ENCODE results near the gene EEIG2.
A peak's percentile ranks its signal among the peaks of the same experiment; 100 is the strongest.
"Not testable (repeated sequence)": the region's sequence is repeated elsewhere in the genome, so short reads cannot be mapped to it uniquely, and the experiment has no call there.

EEIG2 gene

DNA sequence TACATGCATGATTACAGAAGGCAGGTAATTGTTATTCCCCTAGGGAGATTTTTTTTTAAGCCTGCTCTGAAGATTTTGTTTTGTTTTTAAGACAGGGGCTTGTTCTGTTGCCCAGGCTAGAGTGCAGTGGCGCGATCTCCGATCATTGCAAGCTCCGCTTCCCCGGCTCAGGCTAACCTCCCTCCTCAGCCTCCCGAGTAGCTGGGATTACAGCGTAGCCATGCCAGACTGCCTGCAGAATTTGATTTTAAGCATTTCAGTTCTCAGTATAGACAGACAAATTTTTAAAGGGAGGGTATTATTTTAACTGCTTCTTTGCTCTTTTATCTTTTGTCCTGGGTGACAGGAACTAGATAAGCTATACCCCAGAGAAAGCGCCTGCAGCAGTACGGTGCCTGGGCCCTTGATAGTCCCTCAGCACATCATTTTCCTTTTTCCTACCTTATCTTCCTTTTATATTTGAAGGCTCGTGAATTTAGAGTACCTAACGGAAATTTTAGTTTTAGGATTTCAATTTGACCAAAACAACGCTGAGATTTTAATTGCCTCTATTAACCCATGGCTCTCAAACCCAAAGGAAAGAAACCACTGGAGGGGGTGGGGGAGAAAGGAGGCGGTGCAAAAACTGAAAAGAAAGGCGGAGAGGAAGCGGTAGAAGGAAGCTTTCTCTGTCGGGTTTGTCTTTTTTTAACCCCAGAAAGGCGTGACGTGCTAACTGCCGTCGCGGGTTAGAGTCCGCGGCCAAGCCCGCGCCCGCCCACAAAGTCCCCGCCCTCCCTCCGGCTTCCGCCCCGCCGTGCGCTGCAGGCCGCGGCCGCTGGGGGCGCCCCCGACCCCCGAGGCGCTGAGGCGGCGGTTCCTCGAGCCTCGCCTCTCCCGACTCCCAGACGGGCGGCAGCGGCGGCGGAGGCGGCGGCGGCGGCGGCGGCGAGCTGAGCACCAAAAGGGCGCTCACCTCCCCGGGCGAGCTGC, at the start of gene EEIG2:
TSS of gene EEIG2 (plus strand) at position 886 of the 972 bp plus-strand sequence. CDS start 329 bp downstream, outside the sequence.
- DNase-seq = peak; percentile 93

DNA sequence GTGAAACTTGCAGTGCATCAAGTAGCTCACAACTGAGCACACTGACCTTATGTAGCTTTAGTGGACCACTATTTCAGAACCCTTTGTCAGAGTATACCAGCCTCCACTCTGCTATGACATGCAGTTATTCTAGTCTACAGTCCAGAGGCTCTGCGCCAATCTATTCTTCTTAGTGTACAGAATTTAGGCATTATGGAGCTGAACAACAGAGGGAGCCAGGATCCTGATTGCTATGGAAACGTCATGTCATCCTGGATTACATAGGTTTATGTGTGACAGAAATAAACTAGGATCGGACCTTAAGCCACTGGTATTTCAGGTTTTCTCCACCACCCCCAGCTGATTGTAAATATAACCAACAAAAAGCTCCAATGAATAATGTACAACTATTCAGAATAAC, 48.1 kb upstream of the EEIG2 start:
- DNase-seq = no peak

DNA sequence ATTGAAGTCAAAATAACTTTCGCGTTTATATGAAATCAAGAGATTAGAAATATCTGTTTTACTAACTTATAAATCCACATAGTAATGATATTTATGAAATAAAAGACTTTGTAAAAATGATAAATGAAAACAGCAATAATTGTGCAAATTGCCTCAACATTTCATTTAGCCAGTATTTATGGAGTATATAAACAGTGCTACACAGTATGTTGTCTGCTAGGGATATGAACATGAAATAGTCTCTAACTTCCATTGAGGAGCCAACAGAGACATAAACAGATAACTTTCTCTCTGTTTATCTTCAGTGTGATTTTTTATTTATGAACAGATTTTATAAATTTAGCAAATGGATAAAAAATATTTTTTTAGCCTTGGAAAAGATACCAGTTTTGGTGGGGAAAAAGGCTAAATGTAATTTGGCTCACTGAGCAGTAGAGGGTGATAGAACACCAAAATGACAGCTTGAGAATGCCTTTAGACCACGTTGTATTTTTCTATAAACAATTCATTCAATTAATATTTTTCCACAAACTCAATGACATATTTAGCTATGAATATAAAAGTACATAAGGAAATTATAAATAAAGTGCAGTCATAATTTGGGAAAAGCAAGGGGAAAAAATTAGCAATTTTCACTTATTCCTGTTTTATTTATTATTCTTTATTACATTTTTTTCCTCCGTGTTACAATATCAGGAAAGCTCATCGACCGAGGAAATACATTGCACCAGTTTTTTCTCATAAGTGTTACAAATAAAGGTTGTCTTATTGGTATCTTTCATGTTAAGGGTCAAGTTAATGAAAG, 47.5 kb upstream of the EEIG2 start:
- DNase-seq = peak; percentile 67

DNA sequence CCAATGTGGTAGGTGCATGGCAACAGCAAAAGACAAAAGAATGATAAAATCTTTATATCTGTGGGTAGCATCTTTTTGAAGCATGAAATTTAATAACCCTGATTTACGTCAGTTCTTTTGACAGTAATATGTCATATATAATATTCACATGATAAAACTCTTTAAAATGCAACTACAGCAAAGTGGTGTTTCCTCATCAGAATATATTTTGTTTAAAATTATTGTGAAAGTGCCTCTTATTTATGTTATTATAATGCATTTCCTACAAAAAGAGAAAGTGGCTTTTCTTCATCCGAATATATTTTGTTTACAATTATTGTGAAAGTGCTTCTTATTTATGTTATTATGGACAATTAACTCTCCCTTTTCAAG, 46.9 kb upstream of the EEIG2 start:
- no peak for DNase-seq

DNA sequence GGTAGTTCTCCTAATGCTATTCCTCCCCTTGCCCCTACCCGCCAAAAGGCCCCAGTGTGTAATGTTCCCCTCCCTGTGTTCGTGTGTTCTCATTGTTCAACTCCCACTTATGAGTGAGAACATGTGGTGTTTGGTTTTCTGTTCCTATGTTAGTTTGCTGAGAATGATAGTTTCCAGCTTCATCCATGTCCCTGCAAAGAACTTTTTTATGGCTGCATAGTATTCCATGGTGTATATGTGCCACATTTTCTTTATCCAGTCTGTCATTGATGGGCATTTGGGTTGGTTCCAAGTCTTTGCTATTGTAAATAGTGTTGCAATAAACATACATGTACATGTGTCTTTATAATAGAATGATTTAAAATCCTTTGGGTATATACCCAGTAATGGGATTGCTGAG, 46.0 kb upstream of the EEIG2 start:
- not testable (repeated sequence) for DNase-seq

DNA sequence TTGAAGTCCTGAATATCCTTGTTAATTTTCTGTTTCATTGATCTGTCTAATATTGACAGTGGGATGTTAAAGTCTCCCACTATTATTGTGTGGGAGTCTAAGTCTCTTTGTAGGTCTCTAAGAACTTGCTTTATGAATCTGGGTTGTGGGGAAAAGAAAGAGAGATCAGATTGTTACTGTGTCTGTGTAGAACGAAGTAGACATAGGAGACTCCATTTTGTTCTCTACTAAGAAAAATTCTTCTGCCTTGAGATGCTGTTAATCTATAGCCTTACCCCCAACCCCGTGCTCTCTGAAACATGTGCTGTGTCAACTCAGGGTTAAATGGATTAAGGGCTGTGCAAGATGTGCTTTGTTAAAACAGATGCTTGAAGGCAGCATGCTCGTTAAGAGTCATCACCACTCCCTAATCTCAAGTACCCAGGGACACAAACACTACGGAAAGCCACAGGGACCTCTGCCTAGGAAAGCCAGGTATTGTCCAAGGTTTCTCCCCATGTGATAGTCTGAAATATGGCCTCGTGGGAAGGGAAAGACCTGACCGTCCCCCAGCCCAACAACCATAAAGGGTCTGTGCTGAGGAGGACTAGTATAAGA, 42.5 kb upstream of the EEIG2 start:
- DNase-seq = not testable (repeated sequence)

DNA sequence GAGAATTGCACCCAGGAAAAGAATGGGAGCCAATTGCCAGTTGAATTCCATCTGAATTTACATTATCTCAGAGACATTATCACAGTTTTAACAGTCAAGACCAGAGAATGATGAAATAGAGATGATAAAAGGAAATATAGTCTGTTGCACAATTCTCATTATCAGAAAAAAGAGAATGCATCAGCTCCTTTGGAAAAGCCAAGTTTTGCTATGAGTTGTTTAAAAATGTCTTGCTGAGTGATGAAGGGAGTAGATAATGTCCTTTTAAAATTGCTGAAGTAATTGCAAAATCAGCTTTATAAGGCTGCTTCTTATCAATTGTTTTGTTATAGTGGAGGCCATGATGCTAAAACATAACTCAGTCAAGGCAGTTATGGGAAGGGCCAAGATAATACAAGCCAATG, 37.9 kb upstream of the EEIG2 start:
- DNase-seq = no peak

DNA sequence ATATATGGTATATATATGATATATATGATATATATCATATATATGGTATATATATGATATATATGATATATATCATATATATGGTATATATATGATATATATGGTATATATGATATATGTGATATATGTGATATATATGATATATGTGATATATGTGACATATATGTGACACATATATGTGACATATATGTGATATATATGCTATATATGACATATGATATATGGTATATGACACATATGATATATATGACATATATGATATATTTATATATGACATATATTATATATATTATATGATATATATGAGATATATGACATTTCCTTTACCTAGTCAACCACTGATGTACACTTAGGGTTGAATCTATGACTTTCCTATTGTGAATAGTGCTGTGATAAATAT, 36.1 kb upstream of the EEIG2 start:
- no peak for DNase-seq

DNA sequence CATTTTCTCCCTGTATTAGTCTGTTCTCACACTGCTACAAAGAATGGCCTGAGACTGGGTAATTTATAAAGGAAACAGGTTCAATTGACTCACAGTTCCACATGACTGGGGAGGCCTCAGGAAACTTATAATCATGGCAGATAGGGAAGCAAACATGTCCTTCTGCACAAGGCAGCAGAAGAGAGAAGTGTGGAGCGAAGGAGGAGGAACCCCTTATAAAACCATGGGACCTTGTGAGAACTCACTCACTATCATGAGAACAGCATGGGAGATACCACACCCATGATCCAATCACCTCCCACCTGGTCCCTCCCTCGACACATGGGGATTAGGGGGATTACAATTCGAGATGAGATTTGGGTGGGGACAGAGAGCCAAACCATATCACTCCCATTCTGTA, 35.2 kb upstream of the EEIG2 start:
- no peak for DNase-seq

DNA sequence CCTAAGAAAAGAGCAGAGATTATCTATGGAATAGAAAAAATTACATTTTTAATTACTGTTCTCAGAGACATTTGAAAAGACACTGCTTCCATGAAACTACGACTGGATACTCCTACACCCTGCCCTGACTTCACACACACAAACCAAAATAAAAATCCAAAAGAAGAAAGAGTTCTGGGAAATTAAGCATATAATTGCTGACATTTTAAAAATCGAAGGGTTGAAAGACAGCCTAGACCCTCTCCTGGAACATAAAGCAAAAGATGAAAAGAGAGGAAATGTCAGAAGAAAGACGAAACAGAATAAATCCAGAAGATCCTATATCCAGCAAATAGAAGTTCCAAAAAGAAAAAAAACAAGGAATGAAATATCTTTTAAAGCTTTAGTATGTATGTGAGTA, 32.8 kb upstream of the EEIG2 start:
- DNase-seq = no peak

DNA sequence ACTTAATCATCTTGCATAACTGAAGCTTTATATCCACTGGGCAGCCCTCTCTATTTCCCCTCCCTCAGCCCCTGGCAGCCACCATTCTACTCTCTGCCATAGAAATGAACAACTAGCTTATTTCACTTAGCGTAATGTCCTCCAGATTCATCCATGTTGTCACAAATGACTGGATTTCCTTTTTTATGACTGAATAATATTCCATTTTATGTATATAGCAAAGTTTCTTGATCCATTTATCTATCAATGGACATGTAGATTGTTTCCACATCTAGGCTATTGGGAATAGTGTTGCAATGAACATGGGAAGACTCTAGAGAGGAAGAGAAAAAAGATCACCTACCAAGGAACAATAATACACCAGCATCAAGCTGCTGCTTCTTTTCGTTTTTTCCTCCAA, 32.1 kb upstream of the EEIG2 start:
- no peak for DNase-seq

DNA sequence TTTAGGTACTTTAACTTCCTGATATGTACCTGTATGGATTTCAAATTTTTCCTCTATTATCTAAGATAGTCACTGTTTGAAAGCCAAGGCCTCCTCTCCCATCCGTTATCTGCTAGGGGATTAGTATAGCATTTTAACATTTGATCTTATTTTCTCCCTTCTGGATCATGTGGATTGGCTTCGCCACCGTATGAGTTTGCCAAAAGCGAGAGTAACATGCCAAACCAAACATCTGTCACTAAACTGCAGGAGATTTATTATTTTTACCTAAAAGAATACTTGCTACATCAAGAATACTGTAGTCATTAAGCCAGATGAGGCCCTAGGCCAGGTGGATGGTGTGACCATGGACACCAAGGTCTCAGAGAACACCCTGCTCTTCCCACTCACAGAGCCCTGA, 28.5 kb upstream of the EEIG2 start:
- no peak for DNase-seq

DNA sequence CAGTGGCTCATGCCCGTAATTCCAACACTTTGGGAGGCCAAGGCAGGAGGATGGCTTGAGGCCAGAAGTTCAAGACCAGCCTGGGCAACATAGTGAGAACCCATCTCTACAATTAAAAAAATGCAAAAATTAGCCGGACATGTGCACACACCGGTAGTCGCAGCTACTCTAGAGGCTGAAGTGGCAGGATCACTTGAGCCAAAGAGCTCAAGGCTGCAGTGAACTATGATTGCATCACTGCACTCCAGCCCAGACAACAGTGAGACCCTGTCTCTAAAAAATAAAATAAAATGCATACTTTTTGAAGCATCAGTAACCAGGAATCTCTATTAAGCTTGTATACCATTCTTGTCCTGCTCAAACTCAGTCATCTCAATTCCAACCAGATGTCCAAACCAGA, 27.2 kb upstream of the EEIG2 start:
- DNase-seq = no peak

DNA sequence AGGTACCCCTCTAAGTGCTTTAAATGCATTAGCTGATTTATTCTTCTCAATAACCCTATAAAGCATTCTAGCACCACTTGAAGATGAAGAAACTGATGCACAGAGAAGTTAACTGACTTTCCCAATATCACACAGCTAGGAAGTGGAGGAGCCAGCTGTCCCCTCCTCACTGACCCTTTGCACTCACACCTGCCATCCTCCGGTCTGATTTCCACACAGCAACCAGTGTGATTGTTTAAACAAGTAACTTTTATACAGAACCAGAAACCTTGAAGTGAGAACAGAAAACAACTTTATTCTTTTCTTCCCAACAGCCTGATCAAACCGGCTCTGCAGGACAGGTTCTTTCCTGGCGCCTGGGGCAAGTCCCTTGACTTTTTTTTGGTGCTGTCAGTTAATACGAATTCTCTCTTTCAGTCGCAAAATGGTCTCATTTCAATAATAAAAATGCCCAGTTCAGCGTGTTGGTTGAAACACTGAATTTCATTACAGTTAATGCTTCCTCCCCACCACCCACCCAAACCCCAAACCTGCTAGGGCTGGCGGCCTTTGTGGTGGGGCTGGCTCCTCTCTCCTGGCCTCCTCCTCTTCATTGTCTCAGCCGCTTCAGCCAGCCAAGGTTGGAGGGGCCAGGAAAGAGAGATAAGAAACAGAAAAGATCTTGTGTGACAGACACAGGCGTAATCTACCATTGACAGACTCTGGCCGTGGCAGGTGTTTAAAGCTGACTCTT, 26.4 kb upstream of the EEIG2 start:
- no peak for DNase-seq

DNA sequence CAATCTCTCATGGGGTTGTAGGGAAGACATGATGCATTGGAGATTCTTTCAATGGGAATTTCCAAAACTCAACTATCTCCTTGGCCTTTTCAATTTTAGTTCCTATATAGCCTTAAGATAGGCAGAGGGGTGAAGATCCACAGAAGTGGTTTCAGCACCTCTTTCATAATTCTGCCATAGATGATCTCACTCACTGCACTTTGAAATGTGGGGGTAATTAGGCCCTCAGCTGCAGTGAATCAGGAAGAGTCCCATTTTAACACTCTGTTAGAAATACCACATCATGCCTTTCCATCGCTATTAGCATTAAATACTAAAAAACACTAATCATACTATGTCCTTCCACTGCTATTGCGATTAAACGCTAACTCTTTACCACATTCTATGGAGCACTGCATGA, 25.1 kb upstream of the EEIG2 start:
- DNase-seq = no peak

DNA sequence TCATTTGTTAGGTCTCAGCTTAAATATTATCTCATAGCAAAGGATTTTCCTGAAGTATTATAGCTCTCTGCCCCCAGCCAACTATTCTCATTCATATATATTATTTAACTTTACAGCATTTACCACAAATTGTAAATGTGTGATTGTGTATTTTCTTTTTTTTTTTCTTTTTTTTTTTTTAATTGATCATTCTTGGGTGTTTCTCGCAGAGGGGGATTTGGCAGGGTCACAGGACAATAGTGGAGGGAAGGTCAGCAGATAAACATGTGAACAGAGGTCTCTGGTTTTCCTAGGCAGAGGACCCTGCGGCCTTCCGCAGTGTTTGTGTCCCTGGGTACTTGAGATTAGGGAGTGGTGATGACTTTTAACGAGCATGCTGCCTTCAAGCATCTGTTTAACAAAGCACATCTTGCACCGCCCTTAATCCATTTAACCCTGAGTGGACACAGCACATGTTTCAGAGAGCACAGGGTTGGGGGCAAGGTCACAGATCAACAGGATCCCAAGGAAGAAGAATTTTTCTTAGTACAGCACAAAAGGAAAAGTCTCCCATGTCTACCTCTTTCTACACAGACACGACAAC, 24.5 kb upstream of the EEIG2 start:
- not testable (repeated sequence) for DNase-seq

DNA sequence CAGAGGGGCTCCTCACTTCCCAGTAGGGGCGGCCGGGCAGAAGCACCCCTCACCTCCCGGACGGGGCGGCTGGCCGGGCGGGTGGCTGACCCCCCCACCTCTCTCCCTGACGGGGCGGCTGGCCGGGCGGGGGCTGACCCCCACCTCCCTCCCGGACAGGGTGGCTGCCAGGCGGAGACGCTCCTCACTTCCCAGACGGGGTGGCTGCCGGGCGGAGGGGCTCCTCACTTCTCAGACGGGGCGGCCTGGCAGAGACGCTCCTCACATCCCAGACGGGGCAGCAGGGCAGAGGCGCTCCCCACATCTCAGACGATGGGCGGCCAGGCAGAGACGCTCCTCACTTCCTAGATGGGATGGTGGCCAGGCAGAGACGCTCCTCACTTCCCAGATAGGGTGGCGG, 23.9 kb upstream of the EEIG2 start:
- not testable (repeated sequence) for DNase-seq

DNA sequence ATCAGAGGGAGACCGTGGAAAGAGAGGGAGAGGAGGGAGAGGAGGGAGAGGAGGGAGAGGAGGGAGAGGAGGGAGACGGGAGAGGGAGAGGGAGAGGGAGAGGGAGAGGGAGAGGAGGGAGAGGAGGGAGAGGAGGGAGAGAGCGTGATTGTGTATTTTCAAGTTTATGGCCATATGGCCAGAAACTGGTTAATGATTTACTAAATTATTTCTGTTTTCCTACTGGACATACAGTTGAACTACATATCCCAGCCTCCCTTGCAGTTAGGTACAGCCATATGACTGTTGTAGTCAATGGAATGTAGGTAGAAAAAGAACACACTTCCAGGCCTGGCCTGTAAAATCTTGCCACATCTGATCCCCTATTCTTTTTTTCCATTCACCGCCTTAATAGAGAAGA, 23.1 kb upstream of the EEIG2 start:
- DNase-seq = not testable (repeated sequence)

DNA sequence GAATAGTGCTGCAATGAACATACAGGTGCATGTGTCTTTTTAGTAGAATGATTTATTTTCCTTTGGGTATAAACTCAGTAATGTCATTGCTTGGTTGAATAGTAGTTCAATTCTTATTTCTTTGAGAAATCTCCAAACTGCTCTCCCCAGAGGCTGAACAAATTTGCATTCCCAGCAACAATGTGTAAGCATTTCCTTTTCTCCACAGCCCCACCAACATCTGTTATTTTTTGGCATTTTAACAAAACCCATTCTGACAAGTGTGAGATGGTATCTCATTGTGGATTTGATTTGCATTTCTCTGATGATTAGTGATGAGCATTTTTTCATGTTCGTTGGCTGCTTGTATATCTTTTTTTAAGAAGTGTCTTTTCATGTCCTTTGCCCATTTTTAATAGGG, 21.9 kb upstream of the EEIG2 start:
- DNase-seq = no peak

DNA sequence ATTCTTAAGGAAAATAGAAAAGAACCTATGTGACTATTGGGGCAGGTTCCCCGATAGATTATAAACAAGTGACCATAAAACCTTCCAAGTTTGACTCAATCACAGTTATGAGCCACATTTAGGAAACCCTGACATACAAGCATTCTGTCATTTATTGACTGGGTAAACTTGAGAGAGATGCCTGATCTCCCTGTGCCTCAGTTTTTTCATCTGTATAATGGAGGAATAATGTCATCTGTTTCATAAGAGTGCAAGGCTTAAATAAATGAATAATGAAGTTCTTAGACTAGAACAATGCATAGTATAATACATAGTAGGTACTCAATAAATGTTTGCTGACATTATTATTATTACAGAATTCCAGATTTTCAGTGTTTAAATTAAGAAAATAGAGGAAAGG, 18.9 kb upstream of the EEIG2 start:
- no peak for DNase-seq

DNA sequence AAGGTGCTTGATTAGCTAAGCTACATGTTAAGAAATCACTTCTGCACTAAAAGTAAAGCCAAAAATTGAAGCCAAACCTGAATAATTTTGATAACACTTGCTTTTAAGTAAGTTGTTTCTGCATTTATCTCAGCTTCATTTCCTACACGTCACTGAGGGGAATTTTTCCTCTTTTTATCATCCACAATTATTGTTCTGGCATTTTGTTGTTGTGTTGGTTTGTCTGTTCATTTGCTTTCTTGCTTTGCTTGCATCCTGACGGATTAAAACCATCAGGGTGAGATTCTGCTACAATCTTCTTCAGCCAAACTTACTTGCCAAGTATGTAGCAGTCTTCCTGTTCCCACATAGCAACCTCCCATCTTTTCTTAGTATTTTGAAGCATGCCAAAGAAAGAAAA, 18.0 kb upstream of the EEIG2 start:
- no peak for DNase-seq

DNA sequence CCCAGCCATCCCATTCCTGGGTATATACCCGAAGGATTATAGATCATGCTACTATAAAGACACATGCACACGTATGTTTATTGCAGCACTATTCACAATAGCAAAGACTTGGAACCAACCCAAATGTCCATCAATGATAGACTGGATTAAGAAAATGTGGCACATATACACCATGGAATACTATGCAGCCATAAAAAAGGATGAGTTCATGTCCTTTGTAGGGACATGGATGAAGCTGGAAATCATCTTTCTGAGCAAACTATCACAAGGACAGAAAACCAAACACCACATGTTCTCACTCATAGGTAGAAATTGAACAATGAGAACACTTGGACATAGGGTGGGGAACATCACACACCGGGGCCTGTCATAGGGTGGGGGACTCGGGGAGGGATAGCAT, 12.4 kb upstream of the EEIG2 start:
- not testable (repeated sequence) for DNase-seq
